Measurements from ENCODE around the gene TRIM49B.
"Not testable (repeated sequence)": the region's sequence is repeated elsewhere in the genome, so short reads cannot be mapped to it uniquely, and the experiment has no call there.

TRIM49B gene, protein sequence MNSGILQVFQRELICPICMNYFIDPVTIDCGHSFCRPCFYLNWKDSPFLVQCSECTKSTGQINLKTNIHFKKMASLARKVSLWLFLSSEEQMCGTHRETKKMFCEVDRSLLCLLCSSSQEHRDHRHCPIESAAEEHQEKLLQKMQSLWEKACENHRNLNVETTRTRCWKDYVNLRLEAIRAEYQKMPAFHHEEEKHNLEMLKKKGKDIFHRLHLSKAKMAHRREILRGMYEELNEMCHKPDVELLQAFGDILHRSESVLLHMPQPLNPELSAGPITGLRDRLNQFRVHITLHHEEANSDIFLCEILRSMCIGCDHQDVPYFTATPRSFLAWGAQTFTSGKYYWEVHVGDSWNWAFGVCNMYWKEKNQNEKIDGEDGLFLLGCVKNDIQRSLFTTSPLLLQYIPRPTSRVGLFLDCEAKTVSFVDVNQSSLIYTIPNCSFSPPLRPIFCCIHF

DNA sequence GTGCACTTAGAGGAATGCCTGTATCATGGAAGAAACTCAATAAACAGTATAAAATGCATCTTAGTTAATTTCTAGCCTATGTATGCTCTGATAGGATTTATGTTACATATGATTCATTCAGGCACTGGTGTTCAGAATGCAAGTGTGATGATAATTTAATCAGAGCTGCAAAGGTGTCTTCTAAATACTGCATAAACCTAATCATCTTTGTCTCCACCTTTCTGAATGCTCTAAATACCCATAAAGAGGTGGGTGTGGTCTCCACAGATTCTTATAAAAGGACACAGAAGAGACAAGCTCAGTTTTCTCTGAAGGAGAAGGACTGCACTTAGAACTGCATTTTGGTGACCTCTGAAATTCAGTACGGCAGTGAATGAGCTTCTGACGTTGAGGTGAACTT lies at the start of gene TRIM49B:
Gene TRIM49B, plus strand, starts transcription at position 301 of the 400 bp plus-strand sequence. CDS start 2,777 bp downstream, outside the sequence.
- not testable (repeated sequence) for DNase-seq

DNA sequence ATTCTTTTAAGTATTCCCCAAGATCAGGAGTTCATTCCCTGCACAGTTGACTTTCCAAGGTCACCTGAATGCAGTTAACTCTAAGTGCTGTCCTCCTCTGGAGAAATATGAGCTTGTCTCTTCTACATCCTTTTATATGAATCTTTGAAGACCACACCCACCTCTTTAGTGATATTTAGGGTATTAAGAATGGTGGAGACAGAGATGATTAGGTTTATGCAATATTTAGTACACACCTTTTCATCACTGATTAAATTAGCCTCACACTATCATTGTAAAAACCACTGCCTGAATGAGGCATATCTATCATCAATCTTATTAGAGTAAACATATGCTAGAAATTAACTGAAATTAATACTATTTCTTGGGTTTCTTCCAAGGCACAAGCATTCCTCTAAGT lies 44.8 kb upstream of the TRIM49B start, which contains the start of gene TRIM51G:
Gene TRIM51G, minus strand, starts transcription at position 101 of the 400 bp plus-strand sequence. CDS start 2,190 bp downstream, outside the sequence.
- not testable (repeated sequence) for DNase-seq

DNA sequence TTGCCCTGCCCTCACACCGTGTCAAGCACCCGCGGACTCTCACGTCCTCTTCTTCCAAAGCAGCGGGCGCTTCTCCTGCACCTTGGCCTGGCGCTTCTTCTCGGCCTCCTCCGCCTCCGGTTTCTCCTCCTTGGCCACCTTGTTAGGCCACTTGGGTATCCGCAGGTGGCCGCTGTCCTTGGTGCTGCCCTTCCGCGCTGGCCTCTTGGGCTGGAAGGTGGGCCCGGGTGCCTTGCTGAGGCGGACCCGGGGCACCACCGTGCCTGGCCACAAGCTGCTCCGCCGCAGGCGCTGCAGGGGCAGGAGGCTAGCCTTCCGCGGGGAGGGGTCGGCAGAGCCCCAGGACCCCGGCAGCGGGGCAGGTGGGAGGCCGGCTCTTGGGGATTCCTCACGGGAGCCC lies 19.6 kb downstream of the TRIM49B start:
- DNase-seq: not testable (repeated sequence)

DNA sequence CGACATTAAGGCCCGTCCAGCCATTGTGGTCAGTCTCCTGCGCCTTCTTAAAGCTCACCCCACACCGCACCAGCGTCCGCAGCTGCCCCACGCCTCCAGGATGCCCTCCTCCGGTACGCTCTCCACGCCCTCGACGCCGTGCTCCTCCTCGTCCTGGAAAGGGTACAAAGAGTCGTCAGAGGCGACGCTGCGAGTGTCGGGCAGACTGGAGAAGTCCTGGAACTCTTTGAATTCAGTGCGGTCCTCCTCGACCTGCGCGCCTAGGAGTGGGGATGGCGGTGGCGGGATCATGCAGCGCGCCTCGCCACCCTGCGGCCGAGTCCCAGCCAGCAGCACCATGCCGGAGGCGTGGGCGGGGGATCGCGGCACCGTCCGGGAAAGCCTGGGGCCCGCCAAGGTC lies 21.2 kb downstream of the TRIM49B start:
- not testable (repeated sequence) for DNase-seq

DNA sequence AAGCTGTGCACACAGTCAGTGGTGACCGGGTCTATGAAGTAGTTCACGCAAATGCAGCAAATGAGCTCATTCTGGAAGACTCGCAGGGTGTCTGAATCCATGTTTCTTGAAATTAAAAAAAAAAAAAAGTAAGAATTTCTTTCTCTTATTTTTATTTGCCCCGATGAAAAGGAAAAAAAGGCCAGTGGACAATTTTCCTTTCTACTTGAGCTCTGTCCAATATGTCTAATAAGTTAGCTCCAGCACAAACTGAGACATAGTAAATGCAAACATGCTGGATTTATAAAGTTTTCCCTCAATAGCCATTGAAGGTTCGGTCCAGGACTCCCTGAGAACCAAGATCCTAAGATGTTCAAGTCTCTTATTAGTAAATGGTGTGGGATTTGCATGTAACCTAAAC lies 30.4 kb downstream of the TRIM49B start, which contains the start of gene TRIM64C:
Gene TRIM64C, minus strand, starts transcription at position 101 of the 400 bp plus-strand sequence. Its CDS starts 0 bp downstream, at position 101.
- not testable (repeated sequence) for DNase-seq

DNA sequence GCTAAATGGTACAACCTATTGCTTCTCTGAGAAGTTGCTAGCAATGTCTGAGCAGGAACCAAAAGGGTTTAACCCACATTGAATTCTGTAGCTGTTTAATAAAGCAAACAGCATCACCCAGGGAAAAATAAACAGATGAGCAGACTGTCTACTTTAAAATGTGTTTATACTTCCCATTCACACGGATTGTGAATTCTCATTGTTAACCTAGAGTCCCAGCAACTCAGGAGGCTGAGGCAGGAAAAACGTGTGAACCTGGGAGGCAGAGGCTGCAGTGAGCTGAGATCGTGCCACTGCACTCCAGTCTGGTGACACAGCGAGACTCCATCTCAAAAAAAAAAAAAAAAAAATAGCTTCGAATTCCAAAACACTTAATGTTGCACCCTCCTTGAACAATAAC lies 41.3 kb downstream of the TRIM49B start:
- DNase-seq: not testable (repeated sequence)
